Activated CD8-positive, alpha-beta memory T cell treated with anti-CD3 and anti-CD28 coated beads, Interleukin-2, amount 50 U/mL, for 1 hour (primary cell): Measurements from ENCODE around the gene C12orf56.
"Not testable (repeated sequence)": the region's sequence is repeated elsewhere in the genome, so short reads cannot be mapped to it uniquely, and the experiment has no call there.

Source experiments
- DNase-seq: peaks from one replicate; pipeline ENCODE4 v3.0.0-alpha.2; 2020; ENCODE audit errors: extremely low read depth

C12orf56 gene

GRCh38 chr12:64237382-64237781 lies 153.2 kb downstream of the C12orf56 start:
- no peak for DNase-seq

- DNase-seq = no peak
These were observed 154.0 kb downstream of the C12orf56 start for GRCh38 chr12:64236549-64236948.

- no peak for DNase-seq
These were observed 158.4 kb downstream of the C12orf56 start for GRCh38 chr12:64232196-64232595.

- DNase-seq = no peak
These were observed 160.8 kb downstream of the C12orf56 start for GRCh38 chr12:64229796-64230195.

DNA sequence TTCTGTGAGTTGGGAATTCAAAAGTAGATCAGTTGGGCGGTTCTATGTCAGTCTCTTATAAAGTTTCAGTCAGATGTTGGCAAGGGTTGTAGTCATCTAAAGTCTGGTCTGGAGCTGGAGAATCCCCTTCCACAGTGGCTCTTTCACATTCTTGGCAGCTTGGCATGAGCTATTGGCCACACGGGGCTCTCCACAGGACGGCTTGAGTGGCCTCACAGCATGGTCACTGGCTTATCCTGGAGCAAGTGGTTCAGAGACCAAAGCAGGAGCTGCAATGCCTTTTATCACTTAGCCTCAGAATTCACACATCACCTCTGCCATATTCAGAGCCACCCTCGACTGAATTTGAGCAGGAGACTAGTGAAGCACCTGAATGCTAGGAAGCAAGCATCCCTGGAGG lies 161.3 kb downstream of the C12orf56 start:
- no peak for DNase-seq

DNA sequence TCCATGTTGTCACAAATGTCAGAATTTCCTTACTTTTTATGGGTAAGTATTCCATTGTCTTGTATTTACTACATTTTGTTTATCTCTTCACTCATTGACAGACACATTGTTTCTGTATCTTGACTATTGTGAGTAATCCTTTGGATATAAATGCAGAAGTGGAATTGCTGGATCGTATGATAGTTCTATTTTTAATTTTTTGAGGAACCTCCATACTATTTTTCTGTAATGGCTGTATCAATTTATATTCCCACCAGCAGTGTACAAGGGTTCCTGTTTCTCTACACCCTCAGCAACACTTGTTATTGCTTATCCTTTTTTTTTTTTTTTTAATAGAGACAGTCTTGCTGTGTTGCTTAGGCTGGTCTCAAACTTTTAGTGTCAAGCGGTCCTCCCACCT lies 164.9 kb downstream of the C12orf56 start:
- DNase-seq = no peak

- DNase-seq = peak; percentile 68
These were observed 168.4 kb downstream of the C12orf56 start, which contains the start of gene KICS2 for GRCh38 chr12:64222009-64222765. KICS2 (minus strand) TSS chr12:64222296; CDS start chr12:64222237, 59 bp downstream.

GRCh38 chr12:64221651-64222008 lies 168.9 kb downstream of the C12orf56 start:
- no peak for DNase-seq

DNA sequence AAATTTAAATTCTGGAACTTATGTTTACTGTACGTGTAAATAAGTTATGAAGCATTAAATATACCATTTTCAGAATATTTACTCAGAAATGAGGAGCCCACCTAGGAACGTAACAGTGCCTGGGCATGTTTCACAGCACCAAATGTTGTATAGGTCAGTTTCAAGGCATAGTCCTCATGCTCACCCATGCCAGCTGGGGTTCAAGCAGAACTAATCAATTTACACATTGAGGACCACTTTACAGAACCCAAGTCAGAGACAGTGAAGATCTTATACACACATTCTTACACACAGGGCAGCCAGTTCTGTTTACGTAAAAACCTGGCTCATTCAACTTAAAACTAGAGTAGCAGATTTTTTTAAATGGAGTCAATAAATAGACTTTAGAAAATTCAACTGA lies 170.5 kb downstream of the C12orf56 start:
- no peak for DNase-seq

GRCh38 chr12:64219145-64219544 lies 171.4 kb downstream of the C12orf56 start:
- no peak for DNase-seq

DNA sequence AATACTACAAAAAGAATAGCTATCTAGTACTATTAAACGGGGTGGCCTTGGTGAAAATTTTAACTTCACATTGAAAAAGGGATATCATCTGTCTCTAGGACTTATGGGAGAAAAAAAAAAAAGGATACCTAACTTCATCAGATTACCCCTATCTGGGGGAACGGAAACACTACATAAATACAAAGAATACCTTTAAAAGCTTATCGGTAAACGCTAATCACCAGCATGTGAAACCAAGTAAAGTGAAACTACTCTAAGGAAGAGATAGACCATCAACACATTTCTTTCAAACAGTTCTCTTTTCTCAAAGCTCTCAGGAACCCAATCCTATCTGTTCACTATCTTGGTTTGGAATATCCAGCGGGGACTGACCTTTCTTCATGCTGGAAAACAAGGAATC lies 172.0 kb downstream of the C12orf56 start:
- DNase-seq = no peak

DNA sequence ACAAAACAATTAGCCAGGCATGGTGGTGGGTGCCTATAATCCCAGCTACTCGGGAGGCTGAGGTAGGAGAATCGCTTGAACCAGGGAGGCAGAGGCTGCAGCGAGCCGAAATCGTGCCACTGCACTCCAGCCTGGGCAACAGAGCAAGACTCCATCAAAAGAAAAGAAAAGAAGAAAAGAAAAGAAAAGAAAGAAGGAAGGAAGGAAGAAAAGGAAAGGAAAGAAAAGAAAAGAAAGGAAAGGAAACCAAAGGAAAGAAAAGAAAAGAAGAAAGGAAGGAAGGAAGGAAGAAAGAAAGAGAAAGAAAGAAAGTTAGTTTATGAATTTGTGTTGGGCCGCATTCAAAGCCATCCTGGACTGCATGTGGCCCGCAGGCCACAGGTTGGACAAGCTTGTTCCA lies 172.9 kb downstream of the C12orf56 start:
- not testable (repeated sequence) for DNase-seq

GRCh38 chr12:64216239-64216638 lies 174.3 kb downstream of the C12orf56 start:
- no peak for DNase-seq
